Daoy (cell line): ENCODE results near the gene EFNA4. TPM values are rescaled to one million over a fixed set of nuclear protein-coding genes. Genes with fewer than 3 reads are reported as not detected.

ENCODE experiments used
- DNase-seq: peaks from one replicate; pipeline ENCODE4 v3.0.0-alpha.2; 2015; ENCODE audit warnings: low read depth
- total RNA-seq: library from RNA; depleted of rRNA; stranded (reverse); fragments of >200 nt; shearing (Covaris generic); gene quantifications from 2 replicates; pipeline ENCODE4 v1.2.3, GENCODE V29; 2014

EFNA4 gene
- total RNA-seq, 1 experiment from 2014 or later: 10.6 TPM

- peak; percentile 76 for DNase-seq
Observed at GRCh38 chr1:155086128-155086741, 22.7 kb downstream of the EFNA4 start.

- DNase-seq: no peak
Observed at GRCh38 chr1:155086856-155087535, 23.5 kb downstream of the EFNA4 start.

DNA sequence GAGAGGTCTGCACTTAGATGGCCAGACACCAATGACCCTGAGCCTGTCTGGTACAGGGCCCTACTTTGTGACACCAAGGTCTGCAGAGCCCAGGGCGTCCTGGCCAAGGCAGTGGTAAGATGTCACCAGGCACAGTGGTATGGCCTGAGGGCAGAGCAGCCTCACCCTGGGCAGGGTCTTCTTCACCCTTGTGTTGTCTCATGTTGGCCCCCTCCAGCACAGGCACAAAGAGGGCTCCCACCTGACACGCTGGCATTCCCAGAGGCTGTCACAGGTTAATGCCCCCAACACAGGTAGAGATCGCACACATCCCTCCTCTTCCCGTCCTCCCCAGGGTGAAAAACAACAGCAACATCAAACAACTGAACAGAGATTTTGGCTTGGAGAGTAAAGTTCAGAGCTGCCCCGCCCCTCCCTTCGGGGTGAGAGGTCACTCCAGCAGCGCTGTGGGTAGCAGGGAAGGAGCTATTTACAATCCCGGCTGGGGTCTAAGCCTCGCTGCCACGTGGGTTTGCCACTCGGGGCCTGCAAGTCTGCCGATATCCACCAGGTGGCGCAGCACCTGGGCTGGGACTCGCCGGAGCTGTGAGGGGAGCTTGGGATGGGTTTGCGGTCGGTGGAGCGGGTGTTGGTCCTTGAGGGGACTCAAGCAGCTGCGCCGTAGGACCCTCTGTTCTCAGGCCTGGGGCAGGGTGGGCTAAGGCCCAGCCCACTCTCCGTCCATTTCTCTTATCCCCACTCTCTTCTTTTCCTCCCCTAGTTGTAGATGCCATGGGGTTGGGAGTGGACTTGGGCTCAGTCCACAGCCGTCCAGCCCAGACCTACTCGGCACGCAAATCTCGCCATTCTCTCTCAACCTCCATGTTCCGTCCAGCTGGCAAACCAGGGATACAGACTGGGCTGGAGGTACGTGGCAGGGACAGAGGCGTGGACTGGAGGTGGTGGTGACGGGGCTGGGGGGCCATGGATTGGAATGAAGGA lies 27.8 kb downstream of the EFNA4 start:
- DNase-seq: peak; percentile 82

DNA sequence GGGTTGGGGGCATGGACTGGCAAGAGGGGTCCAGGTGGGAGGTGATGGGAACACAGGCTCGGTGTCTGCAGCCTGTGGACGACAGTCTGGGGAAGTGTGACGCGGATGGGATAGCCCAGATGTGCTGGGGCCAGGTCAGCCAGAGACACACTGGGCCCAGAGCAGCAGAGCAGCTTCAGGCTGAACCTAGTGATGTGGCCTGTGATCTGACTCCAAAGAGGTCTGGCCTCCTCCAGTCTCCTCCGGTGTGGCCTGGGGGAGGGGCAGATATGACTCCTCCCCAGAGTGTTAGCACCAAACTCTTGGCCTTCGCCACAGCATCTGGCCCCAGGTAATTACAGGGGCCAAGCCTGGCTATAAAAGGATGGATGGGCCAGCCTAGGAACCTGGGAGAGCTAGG lies 28.6 kb downstream of the EFNA4 start:
- no peak for DNase-seq

GRCh38 chr1:155092641-155093040 lies 29.1 kb downstream of the EFNA4 start:
- no peak for DNase-seq

DNA sequence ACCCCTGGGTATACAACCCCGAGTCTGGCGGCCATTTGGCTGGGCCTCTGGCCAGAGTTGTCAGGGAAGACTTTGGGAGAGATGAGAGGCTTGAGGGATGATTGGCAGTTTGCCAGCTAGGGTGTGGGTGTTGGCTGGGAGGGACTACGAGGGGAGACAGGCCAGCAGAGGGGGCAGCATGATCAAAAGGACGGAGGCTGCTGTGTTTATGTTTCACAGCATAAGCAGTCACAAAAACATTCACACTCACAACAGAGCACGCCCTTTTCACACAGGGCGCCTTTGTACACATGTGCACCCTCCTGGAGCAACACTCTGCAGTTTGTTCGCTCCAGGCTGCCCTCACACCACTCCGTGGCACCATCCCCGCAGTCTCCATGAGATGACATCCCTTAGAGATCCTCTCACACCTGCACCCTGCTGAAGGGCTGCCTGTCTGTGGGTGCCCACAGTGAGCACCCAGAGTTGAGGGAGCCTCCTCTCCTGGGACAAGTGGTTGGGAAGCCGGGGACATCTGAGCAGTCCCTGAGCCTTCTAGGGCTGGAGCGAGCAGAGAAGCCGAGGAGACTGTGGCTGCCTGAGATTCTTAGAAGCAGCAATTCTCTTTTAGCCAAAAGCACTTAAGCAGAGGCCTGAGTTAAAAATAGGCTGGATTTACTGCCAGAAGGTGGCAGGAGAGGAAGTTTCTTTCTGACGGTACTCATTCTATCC lies 30.5 kb downstream of the EFNA4 start:
- peak; percentile 69 for DNase-seq

- no peak for DNase-seq
Observed at GRCh38 chr1:155094622-155094948, 31.0 kb downstream of the EFNA4 start.

DNA sequence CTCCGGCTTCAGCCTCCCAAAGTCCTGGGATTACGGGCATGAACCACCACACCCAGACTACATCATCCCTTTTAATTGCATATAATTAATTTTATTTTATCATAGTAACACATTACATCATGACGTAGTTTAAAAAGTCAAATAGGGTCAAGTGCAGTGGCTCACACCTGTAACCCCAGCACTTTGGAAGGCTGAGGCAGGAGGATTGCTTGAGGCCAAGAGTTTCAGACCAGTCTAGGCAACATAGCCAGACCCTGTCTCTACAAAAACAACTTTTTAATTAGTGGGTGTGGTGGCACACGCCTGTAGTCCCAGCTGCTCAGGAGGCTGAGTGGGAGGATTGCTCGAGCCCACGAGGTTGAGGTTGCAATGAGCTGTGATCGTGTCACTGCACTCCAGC lies 35.8 kb downstream of the EFNA4 start:
- no peak for DNase-seq

DNA sequence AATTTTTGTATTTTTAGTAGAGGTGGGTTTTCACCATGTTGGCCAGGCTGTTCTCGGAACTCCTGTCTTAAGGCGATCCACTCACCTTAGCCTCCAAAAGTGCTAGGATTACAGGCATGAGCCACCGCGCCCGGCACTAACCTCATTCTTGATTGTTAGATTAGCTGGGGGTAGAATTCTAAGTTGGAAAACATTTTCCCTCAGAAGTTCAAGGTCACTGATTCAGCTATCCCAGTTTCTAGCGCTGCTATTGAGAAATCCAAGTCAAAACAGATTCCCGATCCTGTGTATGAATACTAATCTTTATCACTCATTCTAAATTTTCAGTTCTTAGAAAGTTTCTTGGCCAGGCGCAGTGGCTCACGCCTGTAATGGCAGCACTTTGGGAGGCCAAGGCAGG lies 39.8 kb downstream of the EFNA4 start:
- no peak for DNase-seq

DNA sequence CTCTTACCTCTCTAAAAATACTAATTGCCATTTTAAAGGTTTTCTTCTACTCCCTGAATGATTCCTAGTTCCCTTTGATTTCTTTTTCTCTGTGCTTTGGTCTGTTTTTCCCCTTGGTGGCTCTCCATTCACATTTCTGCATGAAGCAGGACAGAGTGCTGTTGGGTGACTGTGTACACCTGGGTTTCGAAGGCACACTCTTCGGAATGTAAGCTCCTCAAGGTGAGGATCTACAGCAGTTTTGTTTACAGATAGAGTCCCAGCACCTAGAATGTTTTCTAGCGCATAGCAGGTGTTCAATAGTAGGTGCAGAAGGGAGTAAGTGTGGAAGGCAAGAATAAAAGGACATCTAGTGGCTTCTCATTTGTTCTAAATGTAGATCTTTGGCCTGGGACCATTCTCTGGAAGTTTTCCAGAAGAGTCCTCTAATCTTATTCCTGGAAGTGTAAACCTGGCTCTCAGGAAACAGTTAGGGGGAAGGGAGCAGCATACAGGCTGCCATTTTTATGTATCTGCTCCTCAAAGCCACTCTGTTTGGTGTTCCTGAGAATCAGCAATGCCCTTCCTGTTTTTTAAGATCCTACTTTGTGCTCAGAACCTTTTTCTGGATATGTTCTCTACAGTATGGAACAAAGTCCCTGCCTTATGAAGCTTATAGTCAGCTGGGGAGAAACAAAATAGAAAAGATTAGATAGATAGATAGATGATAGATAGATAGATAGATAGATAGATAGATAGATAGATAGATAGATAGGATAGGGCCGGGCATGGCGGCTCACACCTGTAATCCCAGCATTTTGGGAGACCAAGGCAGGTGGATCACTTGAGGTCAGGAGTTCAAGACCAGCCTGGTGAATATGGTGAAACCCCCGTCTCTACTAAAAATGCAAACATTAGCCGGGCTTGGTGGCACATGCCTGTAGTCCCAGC lies 41.3 kb downstream of the EFNA4 start:
- DNase-seq: no peak

DNA sequence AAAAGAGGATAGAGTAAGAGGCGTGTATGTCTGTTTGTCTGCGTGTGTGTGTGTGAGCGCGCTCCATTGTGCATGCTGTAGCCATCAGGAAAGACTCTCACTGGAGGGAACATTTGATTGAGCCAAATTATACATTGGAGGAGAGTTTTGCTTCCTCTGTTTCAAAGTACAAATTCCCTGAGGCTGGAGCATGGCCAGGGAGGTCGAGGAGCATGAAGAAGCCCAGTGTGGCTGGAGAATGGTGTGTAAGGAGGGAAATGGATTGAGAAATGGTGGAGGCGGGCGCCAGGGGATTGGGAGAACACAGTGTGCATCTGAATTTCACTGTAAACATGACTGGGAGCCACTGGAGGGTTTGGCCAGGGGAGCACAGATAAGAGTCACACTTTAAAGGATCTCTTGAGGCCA lies 42.1 kb downstream of the EFNA4 start:
- no peak for DNase-seq

DNA sequence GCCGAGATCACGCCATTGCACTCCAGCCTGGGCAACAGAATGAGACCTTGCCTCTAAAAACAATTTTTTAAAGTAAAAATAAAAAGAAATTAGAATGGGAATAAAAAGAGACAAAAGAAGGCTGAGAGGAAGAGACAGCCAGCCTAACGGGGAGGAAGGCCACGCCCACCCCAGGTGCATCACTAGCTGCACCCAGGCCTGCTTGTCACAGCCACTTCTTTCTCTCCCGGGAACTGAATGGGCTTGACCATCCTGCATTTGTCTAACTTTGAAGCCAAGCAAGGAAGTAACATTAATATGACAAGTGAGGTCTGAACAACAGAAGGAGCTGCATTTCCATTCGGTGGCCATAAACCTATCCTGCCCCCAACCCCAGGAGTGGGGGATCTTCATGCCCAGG lies 43.3 kb downstream of the EFNA4 start:
- DNase-seq: no peak

DNA sequence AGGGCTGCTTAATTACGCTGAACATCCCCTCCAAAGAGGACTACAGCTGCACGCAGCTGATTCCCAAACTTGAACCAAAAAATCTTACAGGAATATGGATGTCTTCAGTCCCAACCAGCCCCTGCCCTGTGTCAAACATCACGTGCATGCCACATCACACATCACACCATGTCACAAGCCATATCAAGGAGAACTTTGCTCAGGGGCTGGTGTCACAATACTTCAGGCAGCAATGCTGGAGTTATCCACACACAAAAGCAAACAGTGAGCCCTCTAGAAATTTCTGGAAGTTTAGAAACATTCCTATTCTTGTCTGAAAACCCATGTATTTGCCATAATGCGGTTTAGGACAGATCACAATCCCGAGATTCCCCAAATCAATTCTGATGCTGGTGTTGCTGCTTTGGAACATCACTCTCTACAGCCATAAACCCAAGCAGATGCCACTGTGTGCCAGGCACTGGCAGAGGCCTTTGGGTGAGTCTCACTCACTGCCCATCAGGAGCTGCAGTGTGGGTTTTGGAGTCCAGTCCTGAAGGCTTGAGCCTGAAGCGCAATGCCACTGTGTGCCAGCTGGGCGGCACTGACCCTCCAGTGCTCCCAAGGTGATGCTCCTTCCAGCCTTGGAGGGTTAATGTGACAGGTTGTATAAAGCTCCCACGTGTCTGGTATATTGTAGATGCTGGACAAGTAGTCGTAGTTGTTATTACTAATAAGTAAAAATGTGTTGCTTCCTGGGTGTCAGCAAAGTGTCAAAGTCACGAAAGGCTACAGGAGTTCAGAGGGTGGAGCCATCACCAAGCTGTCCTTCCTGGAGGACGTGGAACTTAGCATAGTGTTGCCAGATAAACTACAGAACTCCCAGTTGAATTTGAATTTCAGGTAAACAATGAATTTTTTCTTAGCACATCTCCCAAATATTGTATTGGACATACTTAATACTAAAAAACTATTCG lies 44.0 kb downstream of the EFNA4 start:
- no peak for DNase-seq

GRCh38 chr1:155108296-155108695 lies 44.8 kb downstream of the EFNA4 start:
- DNase-seq: no peak

DNA sequence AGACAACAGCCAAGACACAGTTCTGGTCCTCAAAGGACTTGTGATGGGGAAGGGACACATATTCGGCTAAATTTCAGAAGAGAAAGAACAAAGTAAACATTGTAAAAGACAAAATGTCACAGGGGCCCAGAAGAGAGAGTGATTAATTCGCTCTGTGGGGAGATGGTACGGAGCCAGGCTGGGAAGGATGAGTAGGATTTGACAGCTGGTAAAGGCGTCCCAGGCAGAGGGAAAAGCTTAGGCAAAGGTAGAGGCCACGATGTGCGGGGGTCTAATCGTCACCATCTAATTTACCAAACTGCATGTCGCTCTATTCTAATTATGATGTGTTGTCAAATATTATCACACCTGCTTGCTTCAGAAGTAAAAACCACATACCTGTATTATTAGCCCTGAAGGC lies 46.8 kb downstream of the EFNA4 start:
- no peak for DNase-seq

GRCh38 chr1:155110826-155111225 lies 47.3 kb downstream of the EFNA4 start:
- no peak for DNase-seq

DNA sequence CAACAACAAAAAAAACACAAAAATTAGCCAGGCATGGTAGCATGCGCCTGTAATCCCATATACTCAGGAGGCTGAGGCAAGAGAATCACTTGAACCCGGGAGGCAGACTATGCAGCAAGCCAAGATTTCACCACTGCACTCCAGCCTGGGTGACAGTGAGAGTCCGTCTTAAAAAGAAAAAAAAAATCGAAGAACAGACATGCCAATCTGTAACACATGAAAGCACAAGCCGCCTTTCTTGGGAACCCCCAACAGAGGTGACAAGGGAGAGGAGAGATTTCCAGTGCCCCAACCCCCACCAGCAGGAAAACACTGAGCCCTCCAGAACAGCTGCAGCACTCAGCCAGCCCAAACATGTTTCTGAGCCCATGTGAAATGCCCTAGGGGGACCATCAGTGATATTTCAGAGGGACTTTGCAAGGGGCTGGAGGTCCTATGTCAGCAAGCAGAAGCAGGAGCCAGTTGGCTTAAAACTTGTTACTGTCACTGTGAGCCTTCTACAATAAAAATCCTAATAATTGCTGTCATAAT lies 50.0 kb downstream of the EFNA4 start:
- no peak for DNase-seq

DNA sequence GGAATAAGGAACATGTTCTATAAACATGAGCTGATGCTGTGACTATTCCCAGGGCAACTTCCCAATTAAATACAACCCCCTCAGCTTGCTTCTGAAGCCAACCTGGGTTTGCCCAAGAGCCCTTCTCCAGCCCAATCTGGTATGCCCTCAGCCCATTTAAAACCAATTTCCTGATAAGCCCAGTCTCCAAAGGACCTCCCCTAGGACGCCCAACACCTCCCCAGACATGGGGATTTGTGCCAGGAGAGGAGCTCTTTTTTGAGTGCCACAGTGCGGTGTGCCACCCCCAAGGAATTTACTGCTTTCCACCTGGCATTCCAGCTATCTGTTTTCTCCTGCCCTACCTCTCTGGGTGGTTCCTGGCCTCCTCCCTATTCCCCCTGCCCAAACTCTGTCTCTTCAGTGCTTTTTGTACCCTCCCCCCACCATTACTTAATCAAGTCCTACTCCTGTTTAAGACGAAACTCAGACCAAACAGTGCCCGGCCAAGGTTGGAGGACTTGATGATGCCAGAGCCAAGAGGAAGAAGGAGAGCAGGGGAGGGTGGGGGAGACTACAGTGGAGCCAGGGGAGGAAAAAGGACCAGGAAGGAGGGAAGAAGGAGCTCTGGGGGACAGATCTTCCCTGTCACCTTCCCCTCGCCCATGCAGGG lies 52.7 kb downstream of the EFNA4 start:
- no peak for DNase-seq

DNA sequence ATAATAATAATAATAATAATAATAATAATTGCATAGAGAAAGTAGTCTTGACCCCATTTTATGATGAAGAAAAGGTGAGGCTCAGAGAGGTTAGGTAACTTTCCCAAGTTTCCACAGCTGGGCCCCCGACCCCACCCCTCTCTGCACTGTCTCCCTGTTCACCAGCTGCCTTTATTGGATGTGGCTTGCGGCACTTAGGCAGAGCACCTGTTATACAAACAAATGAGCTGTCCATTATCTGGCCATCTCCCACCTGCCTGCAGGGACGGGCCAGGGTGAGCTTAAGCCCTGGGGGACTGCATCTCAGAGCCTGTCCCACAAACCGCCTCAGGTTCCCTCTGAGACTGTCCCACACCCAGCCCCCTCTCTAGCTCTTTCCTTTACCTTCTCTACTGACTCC lies 54.1 kb downstream of the EFNA4 start:
- no peak for DNase-seq
